Islet of Langerhans (tissue), 1 donor: ENCODE data around the gene LIPG.
A peak's percentile ranks its signal among the peaks of the same experiment; 100 is the strongest.
"Not testable (repeated sequence)": the region's sequence is repeated elsewhere in the genome, so short reads cannot be mapped to it uniquely, and the experiment has no call there.

Experiments used
- FAIRE-seq: peaks from one replicate; lab custom pipeline; 2011; peaks lifted over from hg19 to GRCh38; lab: Jason Lieb, UNC

Gene LIPG

GRCh38 chr18:49579041-49579440, 17.2 kb downstream of the LIPG start:
- FAIRE-seq: not testable (repeated sequence)

- FAIRE-seq: not testable (repeated sequence)
Measured at GRCh38 chr18:49579583-49579982, 17.7 kb downstream of the LIPG start.

GRCh38 chr18:49580279-49580678, 18.4 kb downstream of the LIPG start:
- no peak for FAIRE-seq

GRCh38 chr18:49581371-49581770, 19.5 kb downstream of the LIPG start:
- no peak for FAIRE-seq

- FAIRE-seq: no peak
Measured at GRCh38 chr18:49582579-49582978, 20.7 kb downstream of the LIPG start.

- FAIRE-seq: no peak
Measured at GRCh38 chr18:49584394-49584793, 22.5 kb downstream of the LIPG start.

- FAIRE-seq: not testable (repeated sequence)
Measured at GRCh38 chr18:49584951-49585350, 23.1 kb downstream of the LIPG start.

GRCh38 chr18:49585781-49586663, 24.2 kb downstream of the LIPG start:
- no peak for FAIRE-seq

- FAIRE-seq: no peak
Measured at GRCh38 chr18:49588171-49588570, 26.3 kb downstream of the LIPG start.

GRCh38 chr18:49588971-49589370, 27.1 kb downstream of the LIPG start:
- FAIRE-seq: no peak

GRCh38 chr18:49590608-49591007, 28.8 kb downstream of the LIPG start:
- no peak for FAIRE-seq

- no peak for FAIRE-seq
Measured at GRCh38 chr18:49591271-49591670, 29.4 kb downstream of the LIPG start.

- FAIRE-seq: no peak
Measured at GRCh38 chr18:49591775-49592174, 29.9 kb downstream of the LIPG start.

- no peak for FAIRE-seq
Measured at GRCh38 chr18:49596687-49597086, 34.8 kb downstream of the LIPG start.

GRCh38 chr18:49597157-49597931, 35.5 kb downstream of the LIPG start:
- peak; percentile 49 for FAIRE-seq

- FAIRE-seq: no peak
Measured at GRCh38 chr18:49601211-49601610, 39.4 kb downstream of the LIPG start.

- no peak for FAIRE-seq
Measured at GRCh38 chr18:49608366-49609255, 46.8 kb downstream of the LIPG start.

GRCh38 chr18:49609256-49610021, 47.6 kb downstream of the LIPG start:
- FAIRE-seq: no peak

GRCh38 chr18:49610022-49610445, 48.2 kb downstream of the LIPG start:
- no peak for FAIRE-seq

GRCh38 chr18:49611316-49611715, 49.5 kb downstream of the LIPG start:
- no peak for FAIRE-seq

GRCh38 chr18:49612515-49613033, 50.7 kb downstream of the LIPG start:
- no peak for FAIRE-seq
